ENCODE measurements around the gene AVPR1B. TPM values are rescaled to one million over a fixed set of nuclear protein-coding genes. Genes with fewer than 3 reads are reported as not detected.

Gene AVPR1B
- polyA plus RNA-seq, 1 donor (not counting 4 experiments of a cell fraction or from before 2014, with no cell fraction given) = not detected

GRCh38 chr1:206114692-206115640 is 2.2 kb downstream of the AVPR1B start:
- no peak for FAIRE-seq

GRCh38 chr1:206112600-206113301 is 4.4 kb downstream of the AVPR1B start:
- Histone ChIP-seq H3K4me1 (ENCODE audit: control insufficient read depth, extremely low read depth, insufficient read depth, low read length) (peaks cover 8% of the 10 kb centered on the region), H3K9me3 (ENCODE audit: control insufficient read depth, low read depth, low read length) (no peaks in the 10 kb centered on the region), H2AFZ (ENCODE audit: control insufficient read depth, low read length) (no peak overlapping the region), H3K9me1 (ENCODE audit: control insufficient read depth, extremely low read depth, insufficient read depth, low read length) (no peaks in the 10 kb centered on the region), H3K9ac (ENCODE audit: control insufficient read depth, extremely low read depth, insufficient read depth, low read length) (no peak overlapping the region), H3K4me3 (ENCODE audit: control insufficient read depth in 2 of 3, extremely low read depth in 1 of 3, insufficient read depth in 2 of 3, low read depth in 1 of 3, low read length in 3 of 3) (no peak overlapping the region), H3K27ac (ENCODE audit: control insufficient read depth, insufficient read depth, low read length) (no peak overlapping the region), H3K27me3 (ENCODE audit: control insufficient read depth, extremely low read depth, insufficient read depth, low read length) (peaks cover 29% of the 10 kb centered on the region), H3K36me3 (ENCODE audit: control insufficient read depth in 2 of 2, extremely low read depth in 1 of 2, insufficient read depth in 2 of 2, low read length in 2 of 2) (no peaks in the 10 kb centered on the region), H4K20me1 (ENCODE audit: control insufficient read depth, extremely low read depth, insufficient read depth, low read length) (no peaks in the 10 kb centered on the region), H3K4me2 (ENCODE audit: control insufficient read depth, extremely low read depth, insufficient read depth, low read depth, low read length) (no peak overlapping the region), H3K79me2 (ENCODE audit: control insufficient read depth, insufficient read depth, low read length) (no peaks in the 10 kb centered on the region)
- DNase-seq (ENCODE audit: low read depth, low spot score) = no peak
- FAIRE-seq = no peak
- dilution Hi-C loops (cut with MboI; ENCODE audit: extremely low pct_ligation_motif_present, low sequenced_read_pairs) = no loop called here
- no peak for TF ChIP-seq EZH2 (IDR thresholded peaks at IDR 0.05; ENCODE audit: low read length)

More at GRCh38 chr1:206114692-206115640, 2.2 kb downstream of the AVPR1B start:
- Histone ChIP-seq H3K9me1 (ENCODE audit: control insufficient read depth, extremely low read depth, insufficient read depth, low read length) (no peaks in the 10 kb centered on the region), H3K9me3 (ENCODE audit: control insufficient read depth, low read depth, low read length) (no peaks in the 10 kb centered on the region), H3K9ac (ENCODE audit: control insufficient read depth, extremely low read depth, insufficient read depth, low read length) (no peak overlapping the region), H3K4me1 (ENCODE audit: control insufficient read depth, extremely low read depth, insufficient read depth, low read length) (peaks cover 9% of the 10 kb centered on the region), H3K4me2 (ENCODE audit: control insufficient read depth, extremely low read depth, insufficient read depth, low read depth, low read length) (no peak overlapping the region), H3K4me3 (ENCODE audit: control insufficient read depth in 2 of 3, extremely low read depth in 1 of 3, insufficient read depth in 2 of 3, low read depth in 1 of 3, low read length in 3 of 3) (no peak overlapping the region), H3K79me2 (ENCODE audit: control insufficient read depth, insufficient read depth, low read length) (no peaks in the 10 kb centered on the region), H3K36me3 (ENCODE audit: control insufficient read depth in 2 of 2, extremely low read depth in 1 of 2, insufficient read depth in 2 of 2, low read length in 2 of 2) (no peaks in the 10 kb centered on the region), H2AFZ (ENCODE audit: control insufficient read depth, low read length) (no peak overlapping the region), H3K27ac (ENCODE audit: control insufficient read depth, insufficient read depth, low read length) (no peak overlapping the region), H3K27me3 (ENCODE audit: control insufficient read depth, extremely low read depth, insufficient read depth, low read length) (peaks cover 31% of the 10 kb centered on the region), H4K20me1 (ENCODE audit: control insufficient read depth, extremely low read depth, insufficient read depth, low read length) (no peaks in the 10 kb centered on the region)
- no peak for DNase-seq (ENCODE audit: low read depth, low spot score)
- TF ChIP-seq EZH2 (IDR thresholded peaks at IDR 0.05; ENCODE audit: low read length) (no peak), CTCF (optimal IDR thresholded peaks at IDR 0.05 in 1 of 3, IDR thresholded peaks at IDR 0.05 in 1 of 3, conservative IDR thresholded peaks at IDR 0.05 in 1 of 3; ENCODE audit: extremely low read depth in 1 of 3, insufficient read depth in 2 of 3, low read length in 3 of 3) (no peak)
- dilution Hi-C loops (cut with MboI; ENCODE audit: extremely low pct_ligation_motif_present, low sequenced_read_pairs) = no loop called here
